Breast epithelium (tissue), 3 donors: ENCODE data around the gene DUS1L.

Experiments used
- CTCF ChIP-seq, 3 donors: fragments of 450-650 bp; IDR thresholded peaks; one replicate each; pipeline ENCODE4 v1.5.1; 2016 to 2017; ENCODE audit warnings: antibody characterized with exemption in 3 of 3, mild to moderate bottlenecking in 3 of 3, moderate library complexity in 3 of 3
- POLR2A ChIP-seq: fragments of 450-650 bp; IDR thresholded peaks from one replicate; pipeline ENCODE4 v1.6.1; 2016; ENCODE audit warnings: antibody characterized with exemption, mild to moderate bottlenecking, moderate library complexity
- POLR2AphosphoS5 ChIP-seq, 3 donors: sonication (generic); formaldehyde crosslinking; IDR thresholded peaks; one replicate each; pipeline ENCODE4 v1.6.1; 2017; ENCODE audit warnings: antibody characterized with exemption in 3 of 3

- no peak for TF ChIP-seq POLR2A
- TF ChIP-seq CTCF (IDR thresholded peaks at IDR 0.05), result no peak
- TF ChIP-seq POLR2AphosphoS5 (IDR thresholded peaks at IDR 0.05), result no peak
Measured at GRCh38 chr17:82039695-82040299, 25.8 kb downstream of the DUS1L start.
